HS-27A (cell line): Measurements from ENCODE around the gene UBASH3A.

Experiments
- DNase-seq: peaks from one replicate; pipeline ENCODE4 v3.0.0-alpha.2; 2012; ENCODE audit warnings: low read depth, missing footprints

The UBASH3A gene

GRCh38 chr21:42491328-42491727 lies 87.6 kb downstream of the UBASH3A start:
- no peak for DNase-seq

GRCh38 chr21:42492201-42492600 lies 88.5 kb downstream of the UBASH3A start:
- DNase-seq = no peak

- no peak for DNase-seq
Observed at GRCh38 chr21:42493109-42494060, 89.7 kb downstream of the UBASH3A start.

- DNase-seq = no peak
Observed at GRCh38 chr21:42495027-42495426, 91.3 kb downstream of the UBASH3A start.

GRCh38 chr21:42495765-42496119 lies 92.0 kb downstream of the UBASH3A start:
- no peak for DNase-seq

DNA sequence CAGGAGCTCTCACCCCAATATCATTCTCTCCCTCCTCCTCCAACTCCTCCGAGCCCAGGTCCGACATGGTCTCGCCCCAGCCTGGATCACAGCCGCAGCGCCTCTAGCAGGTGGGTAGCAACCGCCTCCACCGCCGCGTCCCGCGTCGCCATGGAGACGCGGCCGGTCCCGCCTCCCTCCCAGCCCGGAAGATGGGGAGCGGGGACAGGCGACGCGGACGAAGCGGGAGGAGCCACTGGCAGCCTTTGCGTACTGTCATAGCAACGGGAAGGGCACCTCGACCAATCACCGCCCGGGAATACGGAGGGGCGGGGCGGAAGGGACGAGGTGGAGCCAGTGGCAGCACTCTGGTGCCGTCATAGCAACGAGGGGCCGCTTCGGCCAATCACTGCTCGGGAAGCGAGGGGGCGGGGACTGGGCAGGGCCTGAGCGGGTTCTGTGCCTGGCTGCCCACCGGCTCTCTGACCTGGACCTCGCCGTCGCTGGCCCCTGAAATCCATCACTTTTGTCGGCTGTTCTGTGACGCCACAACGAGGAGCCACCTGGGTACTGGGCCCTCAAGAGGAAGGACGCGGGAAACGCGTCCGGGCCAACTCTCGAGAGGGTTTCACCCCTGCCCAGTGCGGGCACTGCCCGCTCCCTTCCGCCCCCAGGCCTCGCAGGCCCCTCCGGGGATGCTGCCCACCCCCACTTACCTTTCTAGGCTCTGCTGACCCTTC lies 92.6 kb downstream of the UBASH3A start, which contains the start of gene RSPH1:
Gene RSPH1 (minus strand): TSS at position 105 of the 719 bp plus-strand sequence. CDS start 38 bp downstream, at position 67.
- DNase-seq = peak; percentile 8

DNA sequence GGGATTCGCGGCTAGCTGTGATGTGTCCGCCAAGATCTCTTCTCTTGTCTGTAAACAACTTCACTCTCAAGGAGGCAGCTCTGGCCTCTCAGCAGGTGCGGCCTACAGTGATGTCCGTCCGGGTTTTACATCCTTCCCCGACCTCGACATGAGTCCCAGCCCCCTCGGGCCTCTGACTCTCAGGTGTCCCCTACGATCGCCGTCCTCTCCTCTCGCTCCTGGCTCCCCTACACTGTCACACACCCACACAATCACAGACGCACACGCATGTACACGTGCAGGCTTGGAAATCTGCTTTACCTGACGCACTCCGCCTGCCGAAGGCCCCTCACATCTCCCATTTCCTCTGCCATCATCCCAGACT lies 93.1 kb downstream of the UBASH3A start:
- DNase-seq = no peak
